ENCODE data around the gene WRNIP1. TPM values are rescaled to one million over a fixed set of nuclear protein-coding genes. Genes with fewer than 3 reads are reported as not detected.
"Not testable (repeated sequence)": the region's sequence is repeated elsewhere in the genome, so short reads cannot be mapped to it uniquely, and the experiment has no call there.

WRNIP1 gene
- total RNA-seq, 1 experiment from 2014 or later: 68.3 TPM

GRCh38 chr6:2749969-2750600, 15.1 kb upstream of the WRNIP1 start:
- Histone ChIP-seq H3K4me1 (peaks cover 47% of the 10 kb centered on the region), H3K36me3 (no peaks in the 10 kb centered on the region), H3K9me3 (replicated peaks) (no peaks in the 10 kb centered on the region), H3K27ac (peak overlapping the region; percentile 9; the same call in 1 of the 2 replicates), H3K27me3 (no peaks in the 10 kb centered on the region), H3K4me3 (peak overlapping the region; percentile 44)
- DNase-seq: peak; percentile 56 to 82

GRCh38 chr6:2750832-2751231, 14.4 kb upstream of the WRNIP1 start, which contains the start of gene MYLK4:
MYLK4 (minus strand) TSS chr6:2750922; CDS start chr6:2749294, 1,628 bp downstream.
- peak in 1 of 2 experiments; percentile 18 for DNase-seq
- Histone ChIP-seq H3K9me3 (replicated peaks) (no peaks in the 10 kb centered on the region), H3K4me3 (peak within 1 kb of the TSS; percentile 44), H3K36me3 (no peaks in the 10 kb centered on the region), H3K27me3 (no peaks in the 10 kb centered on the region), H3K27ac (peak within 1 kb of the TSS; percentile 33; the same call in 1 of the 2 replicates), H3K4me1 (peaks cover 41% of the 10 kb centered on the region)

- no peaks in the 10 kb centered on the region for H3K9me3 ChIP-seq (replicated peaks)
- no peaks in the 10 kb centered on the region for H3K36me3 ChIP-seq
- no peak overlapping the region for H3K4me3 ChIP-seq
- peaks cover 32% of the 10 kb centered on the region for H3K4me1 ChIP-seq
- peak overlapping the region; percentile 33; the same call in 1 of the 2 replicates for H3K27ac ChIP-seq
- no peaks in the 10 kb centered on the region for H3K27me3 ChIP-seq
- peak; percentile 65 to 67 for DNase-seq
Observed at GRCh38 chr6:2751871-2752270, 13.3 kb upstream of the WRNIP1 start.

- no peaks in the 10 kb centered on the region for H3K9me3 ChIP-seq (replicated peaks)
- DNase-seq: no peak
- H3K27ac ChIP-seq: peak overlapping the region; percentile 33; the same call in 1 of the 2 replicates
- H3K4me1 ChIP-seq: peaks cover 32% of the 10 kb centered on the region
- no peak overlapping the region for H3K4me3 ChIP-seq
- no peaks in the 10 kb centered on the region for H3K27me3 ChIP-seq
- no peaks in the 10 kb centered on the region for H3K36me3 ChIP-seq
Observed at GRCh38 chr6:2752477-2753109, 12.6 kb upstream of the WRNIP1 start.

- Histone ChIP-seq H3K9me3 (replicated peaks) (no peaks in the 10 kb centered on the region), H3K4me1 (peaks cover 32% of the 10 kb centered on the region), H3K4me3 (no peak overlapping the region), H3K27ac (no peak overlapping the region), H3K36me3 (no peaks in the 10 kb centered on the region), H3K27me3 (no peaks in the 10 kb centered on the region)
- no peak for DNase-seq
Observed at GRCh38 chr6:2753110-2753489, 12.1 kb upstream of the WRNIP1 start.

- Histone ChIP-seq H3K9me3 (replicated peaks) (no peaks in the 10 kb centered on the region), H3K4me3 (no peak overlapping the region), H3K27me3 (no peaks in the 10 kb centered on the region), H3K27ac (no peak overlapping the region), H3K36me3 (no peaks in the 10 kb centered on the region), H3K4me1 (peaks cover 32% of the 10 kb centered on the region)
- no peak for DNase-seq
Observed at GRCh38 chr6:2753743-2754142, 11.4 kb upstream of the WRNIP1 start.

GRCh38 chr6:2754393-2754792, 10.8 kb upstream of the WRNIP1 start:
- peaks cover 29% of the 10 kb centered on the region for H3K4me1 ChIP-seq
- no peak for DNase-seq
- no peak overlapping the region for H3K27ac ChIP-seq

GRCh38 chr6:2754911-2755310, 10.3 kb upstream of the WRNIP1 start:
- no peaks in the 10 kb centered on the region for H3K27me3 ChIP-seq
- H3K9me3 ChIP-seq (replicated peaks): no peaks in the 10 kb centered on the region
- H3K4me1 ChIP-seq: peaks cover 28% of the 10 kb centered on the region
- H3K27ac ChIP-seq: no peak overlapping the region
- H3K36me3 ChIP-seq: no peaks in the 10 kb centered on the region
- no peak overlapping the region for H3K4me3 ChIP-seq
- DNase-seq: no peak

More at GRCh38 chr6:2754393-2754792, 10.8 kb upstream of the WRNIP1 start:
- Histone ChIP-seq H3K9me3 (replicated peaks) (no peaks in the 10 kb centered on the region), H3K36me3 (no peaks in the 10 kb centered on the region), H3K4me3 (no peak overlapping the region), H3K27me3 (no peaks in the 10 kb centered on the region)

- Histone ChIP-seq H3K27me3 (no peaks in the 10 kb centered on the region), H3K36me3 (no peaks in the 10 kb centered on the region)
- no peak for DNase-seq
Observed at GRCh38 chr6:2755456-2755855, 9.7 kb upstream of the WRNIP1 start.

GRCh38 chr6:2756241-2756640, 9.0 kb upstream of the WRNIP1 start:
- Histone ChIP-seq H3K4me1 (peaks cover 17% of the 10 kb centered on the region), H3K36me3 (no peaks in the 10 kb centered on the region), H3K9me3 (replicated peaks) (no peaks in the 10 kb centered on the region), H3K4me3 (no peak overlapping the region), H3K27me3 (no peaks in the 10 kb centered on the region), H3K27ac (no peak overlapping the region)
- no peak for DNase-seq

More at GRCh38 chr6:2755456-2755855, 9.7 kb upstream of the WRNIP1 start:
- peaks cover 25% of the 10 kb centered on the region for H3K4me1 ChIP-seq
- no peak overlapping the region for H3K4me3 ChIP-seq
- H3K9me3 ChIP-seq (replicated peaks): no peaks in the 10 kb centered on the region
- H3K27ac ChIP-seq: no peak overlapping the region

- no peaks in the 10 kb centered on the region for H3K27me3 ChIP-seq
- H3K36me3 ChIP-seq: no peaks in the 10 kb centered on the region
- DNase-seq: no peak
- no peak overlapping the region for H3K4me3 ChIP-seq
- no peaks in the 10 kb centered on the region for H3K9me3 ChIP-seq (replicated peaks)
- H3K4me1 ChIP-seq: peaks cover 12% of the 10 kb centered on the region; the same call in 1 of the 2 replicates
- no peak overlapping the region for H3K27ac ChIP-seq
Observed at GRCh38 chr6:2756687-2757224, 8.4 kb upstream of the WRNIP1 start.

GRCh38 chr6:2758980-2759379, 6.2 kb upstream of the WRNIP1 start:
- DNase-seq: no peak
- Histone ChIP-seq H3K27ac (no peak overlapping the region), H3K9me3 (replicated peaks) (no peaks in the 10 kb centered on the region), H3K4me1 (no peaks in the 10 kb centered on the region), H3K36me3 (no peaks in the 10 kb centered on the region), H3K4me3 (no peak overlapping the region), H3K27me3 (no peaks in the 10 kb centered on the region)

- no peak for DNase-seq
- H3K4me1 ChIP-seq: no peaks in the 10 kb centered on the region
- H3K27ac ChIP-seq: no peak overlapping the region
- no peaks in the 10 kb centered on the region for H3K27me3 ChIP-seq
- no peaks in the 10 kb centered on the region for H3K36me3 ChIP-seq
- no peak overlapping the region for H3K4me3 ChIP-seq
- H3K9me3 ChIP-seq (replicated peaks): no peaks in the 10 kb centered on the region
Observed at GRCh38 chr6:2760882-2761842, 4.0 kb upstream of the WRNIP1 start.

GRCh38 chr6:2762868-2763267, 2.3 kb upstream of the WRNIP1 start:
- not testable (repeated sequence) for H3K4me3 ChIP-seq; H3K9me3 ChIP-seq (replicated peaks); DNase-seq; H3K36me3 ChIP-seq; H3K4me1 ChIP-seq; H3K27ac ChIP-seq; H3K27me3 ChIP-seq
